Esophagus (tissue), 2 donors: ENCODE data around the gene CUX1. TPM values are rescaled to one million over a fixed set of nuclear protein-coding genes. Genes with fewer than 3 reads are reported as not detected.

ENCODE experiments used
- H3K27ac ChIP-seq, 2 donors: one replicate each; pipeline ENCODE4 v1.5.1; 2013; ENCODE audit warnings: low read depth in 2 of 2, mild to moderate bottlenecking in 2 of 2, inconsistent platforms in 1 of 2, low read length in 1 of 2, moderate library complexity in 1 of 2
- H3K27me3 ChIP-seq, 2 donors: one replicate each; pipeline ENCODE4 v1.6.1; 2013; ENCODE audit warnings: low read length in 2 of 2, control low read depth in 1 of 2, mild to moderate bottlenecking in 1 of 2; ENCODE audit not compliant: insufficient read depth in 2 of 2, control insufficient read depth in 1 of 2
- H3K36me3 ChIP-seq, 2 donors: one replicate each; pipeline ENCODE4 v1.6.1; 2013; ENCODE audit warnings: low read length in 1 of 2; ENCODE audit not compliant: control insufficient read depth in 2 of 2, insufficient read depth in 2 of 2
- H3K4me1 ChIP-seq, 2 donors: one replicate each; pipeline ENCODE4 v1.6.1; 2013; ENCODE audit warnings: low read length in 1 of 2; ENCODE audit not compliant: control insufficient read depth in 2 of 2, insufficient read depth in 2 of 2
- H3K4me3 ChIP-seq, 2 donors: one replicate each; pipeline ENCODE4 v1.5.1; 2013; ENCODE audit warnings: low read length in 2 of 2, mild to moderate bottlenecking in 2 of 2, low read depth in 1 of 2, moderate library complexity in 1 of 2
- H3K9me3 ChIP-seq, 2 donors: one replicate each; pipeline ENCODE4 v1.6.1; 2013; ENCODE audit warnings: mild to moderate bottlenecking in 2 of 2, low read depth in 1 of 2, low read length in 1 of 2, moderate library complexity in 1 of 2; ENCODE audit not compliant: control insufficient read depth in 2 of 2, insufficient read depth in 1 of 2
- WGBS, 2 donors: extraction: QIAGEN DNeasy Blood & Tissue Kit; methylation state at CpG; one replicate each; pipeline ENCODE4 v1.1.7; 2013; 5-methylcytosine and 5-hydroxymethylcytosine counted together
- polyA plus RNA-seq, 2 donors: library from polyadenylated mRNA; stranded (reverse); fragments of 200-250 nt; gene quantifications; one replicate each; pipeline ENCODE4 v1.2.3, GENCODE V29; 2013
- donor health status: healthy with polysubstance abuse.
- donor health status: Bipolar disorder and iron deficiency.

CUX1 gene
- polyA plus RNA-seq, 2 donors = 19.6 to 21.7 TPM

DNA sequence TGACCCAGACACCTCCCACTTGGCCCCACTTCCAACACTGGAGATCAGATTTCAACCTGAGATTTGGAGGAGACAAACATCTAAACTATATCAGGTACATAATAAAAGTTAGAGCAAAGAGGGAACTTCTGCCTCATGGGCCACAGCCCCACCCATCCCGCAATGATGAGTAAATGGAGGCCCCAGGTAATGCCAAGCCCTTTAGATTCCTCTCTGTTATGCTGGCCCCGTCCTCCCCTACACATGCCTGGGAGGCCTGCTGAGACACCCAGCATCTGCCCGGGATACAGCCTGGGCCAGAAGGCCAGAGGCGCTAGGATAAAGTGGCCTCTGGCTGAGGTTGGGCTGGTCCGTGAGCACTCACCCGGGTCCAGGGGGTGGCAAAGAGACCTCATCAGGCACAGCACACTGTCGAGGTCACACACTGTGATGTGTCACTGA lies 283.7 kb downstream of the CUX1 start:
- Histone ChIP-seq H3K27ac (no peak overlapping the region), H3K36me3 (peaks cover 0 to 12% of the 10 kb centered on the region in 2 donors), H3K4me1 (peaks cover 0 to 4% of the 10 kb centered on the region in 2 donors), H3K4me3 (no peak overlapping the region), H3K27me3 (no peaks in the 10 kb centered on the region), H3K9me3 (no peaks in the 10 kb centered on the region)
- WGBS, 2 donors = 68 to 79% methylated on average over 7 of the region's 7 CpGs

DNA sequence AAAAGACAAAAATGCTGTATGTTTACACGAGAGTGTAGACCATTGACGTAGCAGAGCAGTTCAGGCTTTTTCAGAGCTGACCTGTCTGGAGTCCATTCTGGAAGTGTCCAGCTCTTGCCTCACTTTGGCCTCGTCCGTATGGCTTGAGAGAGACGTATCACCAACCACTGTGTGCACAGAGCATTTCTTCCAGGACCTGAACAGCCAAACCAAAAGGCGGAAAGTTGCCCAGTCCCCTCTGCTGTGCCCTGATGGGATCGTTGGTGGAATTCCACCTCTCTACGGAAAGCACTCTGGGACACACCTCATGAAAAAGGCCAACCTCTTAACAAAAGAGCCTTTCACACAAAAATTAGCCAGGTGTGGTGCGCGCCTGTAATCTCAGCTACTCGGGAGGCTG lies 284.5 kb downstream of the CUX1 start:
- Histone ChIP-seq H3K27me3 (no peaks in the 10 kb centered on the region), H3K27ac (no peak overlapping the region), H3K36me3 (peaks cover 0 to 19% of the 10 kb centered on the region in 2 donors), H3K4me1 (peaks cover 0 to 4% of the 10 kb centered on the region in 2 donors), H3K4me3 (no peak overlapping the region), H3K9me3 (no peaks in the 10 kb centered on the region)
- 88 to 89% methylated on average over 11 of the region's 11 CpGs for WGBS, 2 donors

DNA sequence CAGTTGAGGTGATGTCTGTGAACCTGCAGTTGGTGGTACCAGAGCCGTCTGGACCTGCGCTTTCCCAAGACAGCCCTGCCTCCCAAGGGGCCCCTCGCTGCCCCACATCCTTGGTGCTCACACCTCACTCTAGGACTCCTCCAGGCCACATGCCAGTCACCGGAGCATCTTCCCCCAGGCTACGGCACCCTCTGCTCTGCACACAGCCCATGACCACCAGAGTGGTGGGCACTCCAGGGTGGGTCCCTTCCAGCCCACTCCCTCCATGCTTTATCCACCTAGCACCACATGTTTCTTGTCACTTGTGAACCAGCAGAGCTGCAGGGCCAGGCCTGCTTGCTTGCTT lies 285.6 kb downstream of the CUX1 start:
- 92 to 95% methylated on average over 5 of the region's 5 CpGs for WGBS, 2 donors
- H3K27me3 ChIP-seq = no peaks in the 10 kb centered on the region
- no peaks in the 10 kb centered on the region for H3K9me3 ChIP-seq
- H3K36me3 ChIP-seq = peaks cover 0 to 20% of the 10 kb centered on the region in 2 donors
- no peak overlapping the region for H3K4me3 ChIP-seq
- H3K4me1 ChIP-seq = peaks cover 0 to 4% of the 10 kb centered on the region in 2 donors
- no peak overlapping the region for H3K27ac ChIP-seq

DNA sequence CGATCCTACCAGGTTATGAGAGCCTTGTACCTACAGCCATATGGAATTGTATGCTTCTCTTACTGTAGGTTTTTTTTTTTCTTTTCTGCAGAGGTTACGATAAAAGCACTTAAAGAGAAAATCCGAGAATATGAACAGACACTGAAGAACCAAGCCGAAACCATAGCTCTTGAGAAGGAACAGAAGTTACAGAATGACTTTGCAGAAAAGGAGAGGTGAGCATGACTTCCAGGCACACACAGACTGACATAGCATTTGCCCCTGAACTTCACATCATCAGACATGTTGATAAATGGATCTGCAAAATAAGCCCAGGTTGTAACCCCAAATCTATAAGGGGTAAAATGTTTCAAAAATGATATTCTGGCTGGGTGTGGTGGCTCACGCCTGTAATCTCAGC lies 286.8 kb downstream of the CUX1 start:
- H3K4me3 ChIP-seq = no peak overlapping the region
- 86 to 95% methylated on average over 5 of the region's 5 CpGs for WGBS, 2 donors
- H3K36me3 ChIP-seq = peaks cover 0 to 17% of the 10 kb centered on the region in 2 donors
- no peaks in the 10 kb centered on the region for H3K9me3 ChIP-seq
- no peak overlapping the region for H3K27ac ChIP-seq
- H3K4me1 ChIP-seq = peaks cover 0 to 4% of the 10 kb centered on the region in 2 donors
- no peaks in the 10 kb centered on the region for H3K27me3 ChIP-seq

DNA sequence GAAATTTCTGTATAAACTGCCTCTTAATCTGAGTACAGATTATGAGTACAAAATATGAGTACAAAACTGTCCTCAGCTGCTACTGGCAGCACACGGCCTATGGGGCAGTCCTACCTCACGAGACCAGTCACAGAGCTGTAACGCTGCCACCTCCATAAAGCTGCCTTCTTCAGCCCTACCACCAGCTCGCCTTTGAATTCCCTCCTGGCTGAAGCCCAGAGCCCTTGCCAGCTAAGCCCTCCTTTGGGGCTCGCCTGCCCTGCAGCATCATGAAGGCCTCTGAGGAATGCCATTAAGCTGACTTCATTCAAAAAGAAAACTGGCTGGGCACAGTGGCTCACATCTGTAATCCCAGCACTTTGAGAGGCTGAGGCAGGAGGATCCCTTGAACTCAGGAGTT lies 289.2 kb downstream of the CUX1 start:
- H3K27ac ChIP-seq = no peak overlapping the region
- H3K27me3 ChIP-seq = no peaks in the 10 kb centered on the region
- 77% methylated on average over 5 of the region's 5 CpGs for WGBS, 2 donors
- H3K4me1 ChIP-seq = peaks cover 0 to 6% of the 10 kb centered on the region in 2 donors
- H3K4me3 ChIP-seq = no peak overlapping the region
- H3K36me3 ChIP-seq = peaks cover 0 to 20% of the 10 kb centered on the region in 2 donors
- no peaks in the 10 kb centered on the region for H3K9me3 ChIP-seq

GRCh38 chr7:102107474-102108104 lies 290.2 kb downstream of the CUX1 start:
- H3K9me3 ChIP-seq = no peaks in the 10 kb centered on the region
- no peak overlapping the region for H3K27ac ChIP-seq
- 93% methylated on average over 19 of the region's 19 CpGs for WGBS, 2 donors
- no peaks in the 10 kb centered on the region for H3K27me3 ChIP-seq
- peaks cover 0 to 2% of the 10 kb centered on the region in 2 donors for H3K4me1 ChIP-seq
- H3K36me3 ChIP-seq = peaks cover 0 to 22% of the 10 kb centered on the region in 2 donors
- no peak overlapping the region for H3K4me3 ChIP-seq

- Histone ChIP-seq H3K4me1 (peaks cover 0 to 2% of the 10 kb centered on the region in 2 donors), H3K9me3 (no peaks in the 10 kb centered on the region), H3K4me3 (no peak overlapping the region), H3K27me3 (no peaks in the 10 kb centered on the region), H3K36me3 (peaks cover 6 to 17% of the 10 kb centered on the region in 2 donors), H3K27ac (no peak overlapping the region)
- WGBS, 2 donors = 91% methylated on average over 36 of the region's 36 CpGs
These were observed 293.9 kb downstream of the CUX1 start for GRCh38 chr7:102111061-102112041.

GRCh38 chr7:102115181-102115580 lies 297.8 kb downstream of the CUX1 start:
- WGBS, 2 donors = 91 to 96% methylated on average over 7 of the region's 7 CpGs
- Histone ChIP-seq H3K4me3 (no peak overlapping the region), H3K36me3 (peaks cover 6 to 9% of the 10 kb centered on the region in 2 donors), H3K27me3 (no peaks in the 10 kb centered on the region), H3K9me3 (no peaks in the 10 kb centered on the region), H3K27ac (no peak overlapping the region), H3K4me1 (peaks cover 0 to 2% of the 10 kb centered on the region in 2 donors)

GRCh38 chr7:102115931-102116330 lies 298.5 kb downstream of the CUX1 start:
- no peaks in the 10 kb centered on the region for H3K9me3 ChIP-seq
- no peak overlapping the region for H3K27ac ChIP-seq
- H3K27me3 ChIP-seq = no peaks in the 10 kb centered on the region
- H3K4me3 ChIP-seq = no peak overlapping the region
- H3K36me3 ChIP-seq = peaks cover 6 to 9% of the 10 kb centered on the region in 2 donors
- peaks cover 0 to 2% of the 10 kb centered on the region in 2 donors for H3K4me1 ChIP-seq
- WGBS, 2 donors = 95 to 97% methylated on average over 15 of the region's 15 CpGs
